GM18499 (cell line): ENCODE data around the gene NFIA.
"Not testable (repeated sequence)": the region's sequence is repeated elsewhere in the genome, so short reads cannot be mapped to it uniquely, and the experiment has no call there.

Experiments used
- ATAC-seq: cut with Tn5 transposase; IDR thresholded peaks from one replicate; pipeline ENCODE4 v1.9.1; 2021; ENCODE audit warnings: moderate number of reproducible peaks; ENCODE audit not compliant: insufficient read depth, unreplicated experiment

NFIA gene

GRCh38 chr1:61260171-61260570, 177.8 kb downstream of the NFIA start:
- ATAC-seq, result no peak

GRCh38 chr1:61261595-61261994, 179.2 kb downstream of the NFIA start:
- ATAC-seq, result no peak

- no peak for ATAC-seq
These were observed 181.8 kb downstream of the NFIA start for GRCh38 chr1:61263905-61264824.

- no peak for ATAC-seq
These were observed 182.5 kb downstream of the NFIA start for GRCh38 chr1:61264825-61265242.

GRCh38 chr1:61265665-61266064, 183.3 kb downstream of the NFIA start:
- no peak for ATAC-seq

GRCh38 chr1:61266738-61267137, 184.4 kb downstream of the NFIA start:
- ATAC-seq, result no peak

- no peak for ATAC-seq
These were observed 186.3 kb downstream of the NFIA start for GRCh38 chr1:61268546-61269240.

- ATAC-seq, result no peak
These were observed 187.2 kb downstream of the NFIA start for GRCh38 chr1:61269602-61270001.

- no peak for ATAC-seq
These were observed 187.7 kb downstream of the NFIA start for GRCh38 chr1:61270107-61270506.

GRCh38 chr1:61270761-61271411, 188.5 kb downstream of the NFIA start:
- no peak for ATAC-seq

- ATAC-seq, result no peak
These were observed 189.0 kb downstream of the NFIA start for GRCh38 chr1:61271412-61271789.

- no peak for ATAC-seq
These were observed 190.9 kb downstream of the NFIA start for GRCh38 chr1:61273167-61273705.

GRCh38 chr1:61273861-61274260, 191.5 kb downstream of the NFIA start:
- no peak for ATAC-seq

GRCh38 chr1:61274939-61275338, 192.6 kb downstream of the NFIA start:
- ATAC-seq, result no peak

GRCh38 chr1:61276246-61276645, 193.9 kb downstream of the NFIA start:
- ATAC-seq, result no peak

GRCh38 chr1:61277121-61277690, 194.8 kb downstream of the NFIA start:
- ATAC-seq, result no peak

- ATAC-seq, result not testable (repeated sequence)
These were observed 196.1 kb downstream of the NFIA start for GRCh38 chr1:61278503-61278902.

- ATAC-seq, result no peak
These were observed 196.6 kb downstream of the NFIA start for GRCh38 chr1:61278966-61279365.

- ATAC-seq, result no peak
These were observed 197.2 kb downstream of the NFIA start for GRCh38 chr1:61279570-61279969.

- no peak for ATAC-seq
These were observed 198.1 kb downstream of the NFIA start for GRCh38 chr1:61280452-61280851.
